GM12878 (cell line): ENCODE data around the gene IL22RA2. TPM values are rescaled to one million over a fixed set of nuclear protein-coding genes. Genes with fewer than 3 reads are reported as not detected.
A peak's percentile ranks its signal among the peaks of the same experiment; 100 is the strongest.

Experiments
- CHD4 ChIP-seq: fragments of 200-600 bp; sonication (generic); IDR thresholded peaks from 2 replicates; pipeline ENCODE4 v1.6.1; 2016; ENCODE audit warnings: mild to moderate bottlenecking
- CTCF ChIP-seq, 3 experiments: IDR thresholded peaks in 2 of 3; conservative IDR thresholded peaks in 1 of 3; 2 replicates each; pipeline ENCODE4 v1.5.1; 2011; ENCODE audit warnings: low read depth in 3 of 3, low read length in 3 of 3, mild to moderate bottlenecking in 3 of 3, control low read depth in 2 of 3, moderate library complexity in 2 of 3, inconsistent platforms in 1 of 3, mixed read lengths in 1 of 3; ENCODE audit not compliant: control insufficient read depth in 2 of 3, insufficient read depth in 1 of 3; ENCODE audit errors: extremely low read depth in 1 of 3
- HDGF ChIP-seq: fragments of 450-650 bp; IDR thresholded peaks from 2 replicates; pipeline ENCODE4 v1.6.1; 2016; ENCODE audit warnings: antibody characterized with exemption
- IRF4 ChIP-seq: IDR thresholded peaks from 2 replicates; pipeline ENCODE4 v1.6.1; 2011; ENCODE audit warnings: low read depth, low read length
- MEF2A ChIP-seq: IDR thresholded peaks from 2 replicates; pipeline ENCODE4 v1.6.1; 2011; ENCODE audit warnings: low read depth, mild to moderate bottlenecking, low read length, moderate library complexity; ENCODE audit not compliant: insufficient read depth
- MLLT1 ChIP-seq: fragments of 450-650 bp; IDR thresholded peaks from 2 replicates; pipeline ENCODE4 v1.6.1; 2016; ENCODE audit warnings: mild to moderate bottlenecking
- NFIC ChIP-seq: IDR thresholded peaks from 2 replicates; pipeline ENCODE4 v1.6.1; 2012; ENCODE audit warnings: low read depth, mild to moderate bottlenecking, inconsistent platforms, low read length, moderate library complexity
- NFXL1 ChIP-seq: fragments of 450-650 bp; IDR thresholded peaks from 2 replicates; pipeline ENCODE4 v1.6.1; 2017; ENCODE audit warnings: antibody characterized with exemption, mild to moderate bottlenecking, borderline replicate concordance
- NFYB ChIP-seq: IDR thresholded peaks from 2 replicates; pipeline ENCODE4 v1.6.1; 2011; ENCODE audit warnings: low read depth, mild to moderate bottlenecking, low read length, improper control_type of control experiment, moderate library complexity; ENCODE audit not compliant: insufficient read depth
- POLR2A ChIP-seq: IDR thresholded peaks from 2 replicates; pipeline ENCODE4 v1.6.1; 2011; ENCODE audit warnings: low read depth, mild to moderate bottlenecking, low read length
- POU2F2 ChIP-seq: IDR thresholded peaks from 3 replicates; pipeline ENCODE4 v1.6.1; 2011; ENCODE audit warnings: low read depth, mild to moderate bottlenecking, low read length, borderline replicate concordance
- SIN3A ChIP-seq: IDR thresholded peaks from 2 replicates; pipeline ENCODE4 v1.6.1; 2012; ENCODE audit warnings: low read depth, low read length, improper control_type of control experiment
- SIX5 ChIP-seq: IDR thresholded peaks from 2 replicates; pipeline ENCODE4 v1.6.1; 2011; ENCODE audit warnings: mild to moderate bottlenecking, low read depth, low read length, moderate library complexity; ENCODE audit not compliant: severe bottlenecking
- SMC3 ChIP-seq: IDR thresholded peaks from 2 replicates; pipeline ENCODE4 v1.6.1; 2011; ENCODE audit warnings: low read length, improper control_type of control experiment, borderline replicate concordance
- ZBED1 ChIP-seq: IDR thresholded peaks from 2 replicates; pipeline ENCODE4 v1.6.1; 2016; ENCODE audit warnings: borderline replicate concordance
- ZNF274 ChIP-seq: IDR thresholded peaks from one replicate; pipeline ENCODE4 v1.8.0; 2011; ENCODE audit not compliant: insufficient read length, insufficient read depth
- ZNF592 ChIP-seq: fragments of 450-650 bp; IDR thresholded peaks from 2 replicates; pipeline ENCODE4 v1.6.1; 2017; ENCODE audit warnings: mild to moderate bottlenecking, moderate library complexity
- polyA plus RNA-seq, 11 experiments: library from polyadenylated mRNA; depleted of rRNA in 4 of 11; unstranded in 6 of 11; stranded (reverse) in 5 of 11; fragments of >200 nt; fragmentation: Nextera tagmentation in 4 of 11; fragmentation: Illumina TruSeq in 1 of 11; extraction: Ambion mirVana in 4 of 11; extraction: Trizol in 1 of 11; gene quantifications; 1 replicate in 1 of 11; 2 replicates in 10 of 11; pipeline versions ENCODE4 v1.2.1 to v1.2.3, GENCODE V29; 2011 to 2016; ENCODE audit warnings: inconsistent platforms in 2 of 11, missing spikeins in 2 of 11, low read depth in 1 of 11
- total RNA-seq, 4 experiments: library from RNA; depleted of rRNA in 3 of 4; stranded (reverse); fragments of >200 nt in 3 of 4; fragmentation: Illumina TruSeq in 1 of 4; extraction: Trizol in 1 of 4; gene quantifications; 2 replicates each; pipeline versions ENCODE4 v1.2.1 to v1.2.3, GENCODE V29; 2013 to 2021
- TF ChIP-seq, protein P1 (sequence below): fragments of 450-650 bp; IDR thresholded peaks from 2 replicates; pipeline ENCODE4 v1.6.1; 2017; ENCODE audit warnings: mild to moderate bottlenecking, moderate library complexity

IL22RA2 gene
- total and polyA plus RNA-seq, 10 of the 15 experiments (the other 5 are each of a cell fraction or from before 2014, with no cell fraction given) = 0.05 to 0.22 (median 0.09) TPM; not detected in 3

GRCh38 chr6:137102050-137102848 lies 71.2 kb downstream of the IL22RA2 start (continued):
- TF ChIP-seq IRF4 (no peak), NFYB (no peak), SMC3 (peak; percentile 11; the same call in 1 of the 2 replicates), ZNF274 (no peak), HDGF (peak; percentile 67; the same call in 1 of the 2 replicates), MEF2A (peak; percentile 48), ZBED1 (0 out of 2 replicates have a peak, but pooled peaks have one; percentile 20), POU2F2 (peak; percentile 94; the same call in 2 of the 3 replicates), NFIC (no peak), CTCF (IDR thresholded peaks at IDR 0.05 in 2 of 3, conservative IDR thresholded peaks at IDR 0.05 in 1 of 3; ENCODE audit: control insufficient read depth in 2 of 3, extremely low read depth in 1 of 3, insufficient read depth in 1 of 3, low read depth in 3 of 3, low read length in 3 of 3) (no peak), SIX5 (no peak), POLR2A (peak; percentile 50; the same call in 1 of the 2 replicates), MLLT1 (no peak), SIN3A (no peak), CHD4 (no peak), ZNF592 (no peak; the same call in none of the 2 replicates), NFXL1 (no peak)
- TF ChIP-seq, protein P1, sequence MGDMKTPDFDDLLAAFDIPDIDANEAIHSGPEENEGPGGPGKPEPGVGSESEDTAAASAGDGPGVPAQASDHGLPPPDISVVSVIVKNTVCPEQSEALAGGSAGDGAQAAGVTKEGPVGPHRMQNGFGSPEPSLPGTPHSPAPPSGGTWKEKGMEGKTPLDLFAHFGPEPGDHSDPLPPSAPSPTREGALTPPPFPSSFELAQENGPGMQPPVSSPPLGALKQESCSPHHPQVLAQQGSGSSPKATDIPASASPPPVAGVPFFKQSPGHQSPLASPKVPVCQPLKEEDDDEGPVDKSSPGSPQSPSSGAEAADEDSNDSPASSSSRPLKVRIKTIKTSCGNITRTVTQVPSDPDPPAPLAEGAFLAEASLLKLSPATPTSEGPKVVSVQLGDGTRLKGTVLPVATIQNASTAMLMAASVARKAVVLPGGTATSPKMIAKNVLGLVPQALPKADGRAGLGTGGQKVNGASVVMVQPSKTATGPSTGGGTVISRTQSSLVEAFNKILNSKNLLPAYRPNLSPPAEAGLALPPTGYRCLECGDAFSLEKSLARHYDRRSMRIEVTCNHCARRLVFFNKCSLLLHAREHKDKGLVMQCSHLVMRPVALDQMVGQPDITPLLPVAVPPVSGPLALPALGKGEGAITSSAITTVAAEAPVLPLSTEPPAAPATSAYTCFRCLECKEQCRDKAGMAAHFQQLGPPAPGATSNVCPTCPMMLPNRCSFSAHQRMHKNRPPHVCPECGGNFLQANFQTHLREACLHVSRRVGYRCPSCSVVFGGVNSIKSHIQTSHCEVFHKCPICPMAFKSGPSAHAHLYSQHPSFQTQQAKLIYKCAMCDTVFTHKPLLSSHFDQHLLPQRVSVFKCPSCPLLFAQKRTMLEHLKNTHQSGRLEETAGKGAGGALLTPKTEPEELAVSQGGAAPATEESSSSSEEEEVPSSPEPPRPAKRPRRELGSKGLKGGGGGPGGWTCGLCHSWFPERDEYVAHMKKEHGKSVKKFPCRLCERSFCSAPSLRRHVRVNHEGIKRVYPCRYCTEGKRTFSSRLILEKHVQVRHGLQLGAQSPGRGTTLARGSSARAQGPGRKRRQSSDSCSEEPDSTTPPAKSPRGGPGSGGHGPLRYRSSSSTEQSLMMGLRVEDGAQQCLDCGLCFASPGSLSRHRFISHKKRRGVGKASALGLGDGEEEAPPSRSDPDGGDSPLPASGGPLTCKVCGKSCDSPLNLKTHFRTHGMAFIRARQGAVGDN = peak; percentile 72
